Measurements from ENCODE around the gene TRIOBP.
"Not testable (repeated sequence)": the region's sequence is repeated elsewhere in the genome, so short reads cannot be mapped to it uniquely, and the experiment has no call there.

Gene TRIOBP

GRCh38 chr22:37696657-37697537 lies at the start of gene TRIOBP:
TSS of gene TRIOBP (plus strand) at chr22:37697048. CDS start at chr22:37701366, 4,318 bp downstream.
- DNase-seq (ENCODE audit: low spot score): no peak

- no peak for DNase-seq (ENCODE audit: low spot score)
Measured at GRCh38 chr22:37647317-37647716, 49.5 kb upstream of the TRIOBP start.

- DNase-seq (ENCODE audit: low spot score): peak; percentile 53
Measured at GRCh38 chr22:37647928-37648327, 48.9 kb upstream of the TRIOBP start.

GRCh38 chr22:37650463-37651136 lies 46.2 kb upstream of the TRIOBP start:
- DNase-seq (ENCODE audit: low spot score): no peak

- no peak for DNase-seq (ENCODE audit: low spot score)
Measured at GRCh38 chr22:37654563-37655251, 42.1 kb upstream of the TRIOBP start.

- DNase-seq (ENCODE audit: low spot score): no peak
Measured at GRCh38 chr22:37655252-37655563, 41.6 kb upstream of the TRIOBP start.

- DNase-seq (ENCODE audit: low spot score): not testable (repeated sequence)
Measured at GRCh38 chr22:37656583-37656982, 40.3 kb upstream of the TRIOBP start.

- no peak for DNase-seq (ENCODE audit: low spot score)
Measured at GRCh38 chr22:37657590-37658132, 39.2 kb upstream of the TRIOBP start.

- peak; percentile 99 for DNase-seq (ENCODE audit: low spot score)
Measured at GRCh38 chr22:37658133-37659065, 38.4 kb upstream of the TRIOBP start, which contains the start of gene PDXP. TSS of gene PDXP (plus strand) at chr22:37658723. CDS start at chr22:37658783, 60 bp downstream.

- DNase-seq (ENCODE audit: low spot score): no peak
Measured at GRCh38 chr22:37659066-37659896, 37.6 kb upstream of the TRIOBP start.

- no peak for DNase-seq (ENCODE audit: low spot score)
Measured at GRCh38 chr22:37659897-37660708, 36.7 kb upstream of the TRIOBP start.

GRCh38 chr22:37660709-37661045 lies 36.2 kb upstream of the TRIOBP start:
- DNase-seq (ENCODE audit: low spot score): no peak

- DNase-seq (ENCODE audit: low spot score): no peak
Measured at GRCh38 chr22:37661160-37661924, 35.5 kb upstream of the TRIOBP start.

GRCh38 chr22:37662039-37662438 lies 34.8 kb upstream of the TRIOBP start:
- DNase-seq (ENCODE audit: low spot score): no peak

- no peak for DNase-seq (ENCODE audit: low spot score)
Measured at GRCh38 chr22:37663521-37664140, 33.2 kb upstream of the TRIOBP start.

- no peak for DNase-seq (ENCODE audit: low spot score)
Measured at GRCh38 chr22:37664249-37665101, 32.4 kb upstream of the TRIOBP start.

GRCh38 chr22:37665487-37665886 lies 31.4 kb upstream of the TRIOBP start:
- no peak for DNase-seq (ENCODE audit: low spot score)

Measured in LoVo (cell line).